GM12878 (cell line): ENCODE data around the gene KBTBD2. TPM values are rescaled to one million over a fixed set of nuclear protein-coding genes. Genes with fewer than 3 reads are reported as not detected.

ENCODE experiments used
- ATAC-seq: fragments of 200-7000 bp; cut with Tn5 transposase; 3 replicates; pipeline ENCODE4 v1.9.1; 2020; ENCODE audit warnings: mild to moderate bottlenecking, moderate library complexity
- BruUV-seq: library from RNA; stranded (reverse); fragments of 400-500 nt; replicated peaks from 2 replicates; lab custom pipeline; 2021; lab: Mats Ljungman, UMichigan
- CTCF ChIA-PET: fragments of 300-600 bp; sonication (Branson Sonifier 250); formaldehyde crosslinking; extraction: SDS; loops from one replicate; lab custom pipeline; 2021; ENCODE audit warnings: inconsistent platforms; lab: Yijun Ruan, JAX
- POLR2A ChIA-PET: fragments of 350-600 bp; formaldehyde crosslinking; extraction: SDS; loops from one replicate; lab custom pipeline; 2021; ENCODE audit warnings: inconsistent platforms; lab: Charles Lee
- RAD21 ChIA-PET: fragments of 300-600 bp; sonication (Branson Sonifier 250); formaldehyde crosslinking; loops from one replicate; lab custom pipeline; 2023; ENCODE audit warnings: antibody characterized with exemption; ENCODE audit not compliant: unreplicated experiment; lab: Charles Lee
- SMC1A ChIA-PET: fragments of 300-600 bp; sonication (Branson Sonifier 250); formaldehyde crosslinking; loops from one replicate; lab custom pipeline; 2023; ENCODE audit not compliant: unreplicated experiment, uncharacterized antibody; lab: Charles Lee
- DNase-seq: peaks from one replicate; pipeline ENCODE4 v3.0.0-alpha.2; 2011; ENCODE audit warnings: low read depth, low spot score
- FAIRE-seq: peaks from 3 replicates; lab custom pipeline; 2011; peaks lifted over from hg19 to GRCh38; lab: Jason Lieb, UNC
- H2AFZ ChIP-seq: 2 replicates; pipeline ENCODE4 v1.6.0; 2011; ENCODE audit warnings: low read depth, low read length, control low read depth; ENCODE audit not compliant: control insufficient read depth
- H3K27ac ChIP-seq: 2 replicates; pipeline ENCODE4 v1.5.1; 2011; ENCODE audit warnings: control low read depth; ENCODE audit not compliant: control insufficient read depth, insufficient read depth
- H3K27me3 ChIP-seq, 2 experiments: replicated peaks in 1 of 2; 2 replicates each; pipeline versions ENCODE4 v1.6.0 to v1.6.1; 2011; ENCODE audit warnings: low read length in 1 of 2; ENCODE audit not compliant: control insufficient read depth in 2 of 2, insufficient read depth in 2 of 2
- H3K36me3 ChIP-seq, 2 experiments: 2 replicates each; pipeline ENCODE4 v1.5.1; 2011; ENCODE audit warnings: low read length in 1 of 2; ENCODE audit not compliant: control insufficient read depth in 2 of 2, insufficient read depth in 2 of 2
- H3K4me1 ChIP-seq: 2 replicates; pipeline ENCODE4 v1.6.1; 2011; ENCODE audit warnings: mild to moderate bottlenecking, low read length, moderate library complexity, mixed read lengths; ENCODE audit not compliant: control insufficient read depth, insufficient read depth
- H3K4me2 ChIP-seq: 2 replicates; pipeline ENCODE4 v1.6.0; 2011; ENCODE audit warnings: control low read depth; ENCODE audit not compliant: control insufficient read depth, insufficient read depth
- H3K4me3 ChIP-seq: fragments of 200-600 bp; sonication (generic); 2 replicates; pipeline ENCODE4 v1.5.1; 2016
- H3K79me2 ChIP-seq: 2 replicates; pipeline ENCODE4 v1.6.0; 2011; ENCODE audit warnings: low read length; ENCODE audit not compliant: control insufficient read depth, insufficient read depth
- H3K9ac ChIP-seq: 2 replicates; pipeline ENCODE4 v1.8.0; 2011; ENCODE audit warnings: low read length, control low read depth, mixed read lengths; ENCODE audit not compliant: control insufficient read depth, insufficient read depth
- H3K9me3 ChIP-seq: replicated peaks from 3 replicates; pipeline ENCODE4 v1.5.1; 2011; ENCODE audit warnings: mild to moderate bottlenecking, low read length; ENCODE audit not compliant: control insufficient read depth, insufficient read depth
- H4K20me1 ChIP-seq: 2 replicates; pipeline ENCODE4 v1.6.0; 2011; ENCODE audit not compliant: control insufficient read depth, insufficient read depth
- ATF7 ChIP-seq: fragments of 450-650 bp; IDR thresholded peaks from 2 replicates; pipeline ENCODE4 v1.6.1; 2016; ENCODE audit warnings: low read depth, mild to moderate bottlenecking
- BRCA1 ChIP-seq: IDR thresholded peaks from 2 replicates; pipeline ENCODE4 v1.6.1; 2011; ENCODE audit warnings: low read depth, low read length, improper control_type of control experiment
- CHD1 ChIP-seq: IDR thresholded peaks from 2 replicates; pipeline ENCODE4 v1.6.1; 2012; ENCODE audit warnings: low read depth, low read length, improper control_type of control experiment
- EP300 ChIP-seq, 2 experiments: fragments of 150-350 bp in 1 of 2; IDR thresholded peaks; 2 replicates each; pipeline ENCODE4 v1.6.1; 2011 to 2012; ENCODE audit warnings: low read depth in 2 of 2, low read length in 2 of 2, borderline replicate concordance in 1 of 2, improper control_type of control experiment in 1 of 2, inconsistent platforms in 1 of 2; ENCODE audit not compliant: control insufficient read depth in 1 of 2
- RCOR1 ChIP-seq: conservative IDR thresholded peaks from 2 replicates; pipeline ENCODE4 v1.6.1; 2012; ENCODE audit warnings: low read depth, low read length, improper control_type of control experiment
- RUNX3 ChIP-seq: IDR thresholded peaks from 2 replicates; pipeline ENCODE4 v1.6.1; 2012; ENCODE audit warnings: low read length, inconsistent platforms
- SMC3 ChIP-seq: IDR thresholded peaks from 2 replicates; pipeline ENCODE4 v1.6.1; 2011; ENCODE audit warnings: low read length, improper control_type of control experiment, borderline replicate concordance
- SRF ChIP-seq, 2 experiments: IDR thresholded peaks; 2 replicates each; pipeline ENCODE4 v1.6.1; 2011; ENCODE audit warnings: low read depth in 2 of 2, low read length in 2 of 2, mild to moderate bottlenecking in 1 of 2, moderate library complexity in 1 of 2
- TBL1XR1 ChIP-seq: IDR thresholded peaks from 2 replicates; pipeline ENCODE4 v1.6.1; 2012; ENCODE audit warnings: low read depth, low read length, improper control_type of control experiment
- WGBS: methylation state at CpG from one replicate; pipeline ENCODE4 v1.1.6; 2016; ENCODE audit warnings: low lambda C conversion rate; ENCODE audit not compliant: insufficient replicate concordance, insufficient coverage; ENCODE audit errors: missing lambda C conversion rate; 5-methylcytosine and 5-hydroxymethylcytosine counted together
- in situ Hi-C: fragments of 300-500 bp; cut with MboI; formaldehyde crosslinking; loops from 9 replicates; pipeline ENCODE4 v1.14.3; 2018; ENCODE audit warnings: mixed read lengths
- intact Hi-C: fragments of 100-400 bp; cut with micrococcal nuclease; formaldehyde crosslinking; loops from one replicate; pipeline ENCODE4 v1.14.2; 2022; ENCODE audit not compliant: unreplicated experiment
- polyA plus RNA-seq, 11 experiments: library from polyadenylated mRNA; depleted of rRNA in 4 of 11; unstranded in 6 of 11; stranded (reverse) in 5 of 11; fragments of >200 nt; fragmentation: Nextera tagmentation in 4 of 11; fragmentation: Illumina TruSeq in 1 of 11; extraction: Ambion mirVana in 4 of 11; extraction: Trizol in 1 of 11; gene quantifications; 1 replicate in 1 of 11; 2 replicates in 10 of 11; pipeline versions ENCODE4 v1.2.1 to v1.2.3, GENCODE V29; 2011 to 2016; ENCODE audit warnings: inconsistent platforms in 2 of 11, missing spikeins in 2 of 11, low read depth in 1 of 11
- total RNA-seq, 4 experiments: library from RNA; depleted of rRNA in 3 of 4; stranded (reverse); fragments of >200 nt in 3 of 4; fragmentation: Illumina TruSeq in 1 of 4; extraction: Trizol in 1 of 4; gene quantifications; 2 replicates each; pipeline versions ENCODE4 v1.2.1 to v1.2.3, GENCODE V29; 2013 to 2021
- TF ChIP-seq, protein P1 (sequence below), 3 experiments: IDR thresholded peaks in 2 of 3; conservative IDR thresholded peaks in 1 of 3; 2 replicates each; pipeline ENCODE4 v1.5.1; 2011; ENCODE audit warnings: low read depth in 3 of 3, low read length in 3 of 3, mild to moderate bottlenecking in 3 of 3, control low read depth in 2 of 3, moderate library complexity in 2 of 3, inconsistent platforms in 1 of 3, mixed read lengths in 1 of 3; ENCODE audit not compliant: control insufficient read depth in 2 of 3, insufficient read depth in 1 of 3; ENCODE audit errors: extremely low read depth in 1 of 3
- TF ChIP-seq, protein P2 (sequence below): fragments of 450-650 bp; IDR thresholded peaks from 2 replicates; pipeline ENCODE4 v1.6.1; 2014; ENCODE audit warnings: mild to moderate bottlenecking
- TF ChIP-seq, protein P3 (sequence below): IDR thresholded peaks from 2 replicates; pipeline ENCODE4 v1.6.1; 2011; ENCODE audit warnings: low read depth, low read length, improper control_type of control experiment, borderline replicate concordance
- TF ChIP-seq, protein P4 (sequence below): fragments of 150-350 bp; IDR thresholded peaks from 2 replicates; pipeline ENCODE4 v1.6.1; 2014; ENCODE audit warnings: mild to moderate bottlenecking, low read depth, low read length
- TF ChIP-seq, protein P5 (sequence below): fragments of 450-650 bp; IDR thresholded peaks from 2 replicates; pipeline ENCODE4 v1.6.1; 2018; ENCODE audit warnings: borderline replicate concordance, mild to moderate bottlenecking; ENCODE audit not compliant: partially characterized antibody
- TF ChIP-seq, protein P6 (sequence below): IDR thresholded peaks from 2 replicates; pipeline ENCODE4 v1.6.1; 2011; ENCODE audit warnings: low read depth, mild to moderate bottlenecking, low read length, moderate library complexity, borderline replicate concordance; ENCODE audit errors: extremely low read depth

The KBTBD2 gene
- total and polyA plus RNA-seq, 10 of the 15 experiments (the other 5 are each of a cell fraction or from before 2014, with no cell fraction given): 8.1 to 22.3 (median 16.2) TPM

DNA sequence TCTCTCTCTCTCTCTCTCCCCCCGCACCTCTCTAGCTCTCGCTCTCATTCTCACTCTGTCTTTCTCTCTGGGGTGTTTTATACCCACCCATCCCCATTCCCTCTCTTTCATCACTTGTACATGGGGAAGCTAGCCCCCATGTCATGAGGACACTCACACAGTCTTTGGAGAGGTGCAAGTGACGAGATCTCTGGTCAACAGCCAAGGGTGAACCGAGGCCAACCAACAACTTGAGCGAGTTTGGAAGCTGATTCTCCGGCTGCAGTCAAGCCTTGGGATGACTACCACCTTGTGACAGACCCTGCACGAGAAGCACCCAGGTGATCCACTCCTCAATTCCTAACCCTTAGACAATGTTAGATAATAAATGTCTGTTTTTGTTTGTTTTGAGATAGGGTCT lies 10.1 kb upstream of the KBTBD2 start:
- ATAC-seq (no peak), DNase-seq (no peak), FAIRE-seq (no peak)
- in situ Hi-C loops: no loop called here
- no peak overlapping the region for H3K27ac ChIP-seq
- no peaks in the 10 kb centered on the region for H3K36me3 ChIP-seq
- WGBS: 57% methylated on average over 6 of the region's 7 CpGs
- H3K9me3 ChIP-seq: no peaks in the 10 kb centered on the region
- CTCF ChIA-PET: interaction anchor here (1.0 to 2.8 kb wide), 3 partner anchors 11 to 55 kb away, joined by 3 to 13 read pairs (median 3); no protein-coding TSS in a partner anchor
- RAD21 ChIA-PET: no interaction called here
- TF ChIP-seq CHD1 (no peak), BRCA1 (no peak), SRF (IDR thresholded peaks at IDR 0.05; ENCODE audit: low read depth in 2 of 2, low read length in 2 of 2) (no peak), EP300 (IDR thresholded peaks at IDR 0.05; ENCODE audit: borderline replicate concordance in 1 of 2, control insufficient read depth in 1 of 2, low read depth in 2 of 2, low read length in 2 of 2) (no peak), RUNX3 (no peak), TBL1XR1 (no peak), ATF7 (no peak), SMC3 (no peak), RCOR1 (no peak)
- TF ChIP-seq, protein P1, sequence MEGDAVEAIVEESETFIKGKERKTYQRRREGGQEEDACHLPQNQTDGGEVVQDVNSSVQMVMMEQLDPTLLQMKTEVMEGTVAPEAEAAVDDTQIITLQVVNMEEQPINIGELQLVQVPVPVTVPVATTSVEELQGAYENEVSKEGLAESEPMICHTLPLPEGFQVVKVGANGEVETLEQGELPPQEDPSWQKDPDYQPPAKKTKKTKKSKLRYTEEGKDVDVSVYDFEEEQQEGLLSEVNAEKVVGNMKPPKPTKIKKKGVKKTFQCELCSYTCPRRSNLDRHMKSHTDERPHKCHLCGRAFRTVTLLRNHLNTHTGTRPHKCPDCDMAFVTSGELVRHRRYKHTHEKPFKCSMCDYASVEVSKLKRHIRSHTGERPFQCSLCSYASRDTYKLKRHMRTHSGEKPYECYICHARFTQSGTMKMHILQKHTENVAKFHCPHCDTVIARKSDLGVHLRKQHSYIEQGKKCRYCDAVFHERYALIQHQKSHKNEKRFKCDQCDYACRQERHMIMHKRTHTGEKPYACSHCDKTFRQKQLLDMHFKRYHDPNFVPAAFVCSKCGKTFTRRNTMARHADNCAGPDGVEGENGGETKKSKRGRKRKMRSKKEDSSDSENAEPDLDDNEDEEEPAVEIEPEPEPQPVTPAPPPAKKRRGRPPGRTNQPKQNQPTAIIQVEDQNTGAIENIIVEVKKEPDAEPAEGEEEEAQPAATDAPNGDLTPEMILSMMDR (IDR thresholded peaks at IDR 0.05 in 2 of 3, conservative IDR thresholded peaks at IDR 0.05 in 1 of 3; ENCODE audit: control insufficient read depth in 2 of 3, extremely low read depth in 1 of 3, insufficient read depth in 1 of 3, low read depth in 3 of 3, low read length in 3 of 3): no peak
- TF ChIP-seq, protein P2, sequence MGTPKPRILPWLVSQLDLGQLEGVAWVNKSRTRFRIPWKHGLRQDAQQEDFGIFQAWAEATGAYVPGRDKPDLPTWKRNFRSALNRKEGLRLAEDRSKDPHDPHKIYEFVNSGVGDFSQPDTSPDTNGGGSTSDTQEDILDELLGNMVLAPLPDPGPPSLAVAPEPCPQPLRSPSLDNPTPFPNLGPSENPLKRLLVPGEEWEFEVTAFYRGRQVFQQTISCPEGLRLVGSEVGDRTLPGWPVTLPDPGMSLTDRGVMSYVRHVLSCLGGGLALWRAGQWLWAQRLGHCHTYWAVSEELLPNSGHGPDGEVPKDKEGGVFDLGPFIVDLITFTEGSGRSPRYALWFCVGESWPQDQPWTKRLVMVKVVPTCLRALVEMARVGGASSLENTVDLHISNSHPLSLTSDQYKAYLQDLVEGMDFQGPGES: no peak
- TF ChIP-seq, protein P3, sequence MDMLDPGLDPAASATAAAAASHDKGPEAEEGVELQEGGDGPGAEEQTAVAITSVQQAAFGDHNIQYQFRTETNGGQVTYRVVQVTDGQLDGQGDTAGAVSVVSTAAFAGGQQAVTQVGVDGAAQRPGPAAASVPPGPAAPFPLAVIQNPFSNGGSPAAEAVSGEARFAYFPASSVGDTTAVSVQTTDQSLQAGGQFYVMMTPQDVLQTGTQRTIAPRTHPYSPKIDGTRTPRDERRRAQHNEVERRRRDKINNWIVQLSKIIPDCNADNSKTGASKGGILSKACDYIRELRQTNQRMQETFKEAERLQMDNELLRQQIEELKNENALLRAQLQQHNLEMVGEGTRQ: no peak
- TF ChIP-seq, protein P4, sequence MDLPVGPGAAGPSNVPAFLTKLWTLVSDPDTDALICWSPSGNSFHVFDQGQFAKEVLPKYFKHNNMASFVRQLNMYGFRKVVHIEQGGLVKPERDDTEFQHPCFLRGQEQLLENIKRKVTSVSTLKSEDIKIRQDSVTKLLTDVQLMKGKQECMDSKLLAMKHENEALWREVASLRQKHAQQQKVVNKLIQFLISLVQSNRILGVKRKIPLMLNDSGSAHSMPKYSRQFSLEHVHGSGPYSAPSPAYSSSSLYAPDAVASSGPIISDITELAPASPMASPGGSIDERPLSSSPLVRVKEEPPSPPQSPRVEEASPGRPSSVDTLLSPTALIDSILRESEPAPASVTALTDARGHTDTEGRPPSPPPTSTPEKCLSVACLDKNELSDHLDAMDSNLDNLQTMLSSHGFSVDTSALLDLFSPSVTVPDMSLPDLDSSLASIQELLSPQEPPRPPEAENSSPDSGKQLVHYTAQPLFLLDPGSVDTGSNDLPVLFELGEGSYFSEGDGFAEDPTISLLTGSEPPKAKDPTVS: no peak
- TF ChIP-seq, protein P5, sequence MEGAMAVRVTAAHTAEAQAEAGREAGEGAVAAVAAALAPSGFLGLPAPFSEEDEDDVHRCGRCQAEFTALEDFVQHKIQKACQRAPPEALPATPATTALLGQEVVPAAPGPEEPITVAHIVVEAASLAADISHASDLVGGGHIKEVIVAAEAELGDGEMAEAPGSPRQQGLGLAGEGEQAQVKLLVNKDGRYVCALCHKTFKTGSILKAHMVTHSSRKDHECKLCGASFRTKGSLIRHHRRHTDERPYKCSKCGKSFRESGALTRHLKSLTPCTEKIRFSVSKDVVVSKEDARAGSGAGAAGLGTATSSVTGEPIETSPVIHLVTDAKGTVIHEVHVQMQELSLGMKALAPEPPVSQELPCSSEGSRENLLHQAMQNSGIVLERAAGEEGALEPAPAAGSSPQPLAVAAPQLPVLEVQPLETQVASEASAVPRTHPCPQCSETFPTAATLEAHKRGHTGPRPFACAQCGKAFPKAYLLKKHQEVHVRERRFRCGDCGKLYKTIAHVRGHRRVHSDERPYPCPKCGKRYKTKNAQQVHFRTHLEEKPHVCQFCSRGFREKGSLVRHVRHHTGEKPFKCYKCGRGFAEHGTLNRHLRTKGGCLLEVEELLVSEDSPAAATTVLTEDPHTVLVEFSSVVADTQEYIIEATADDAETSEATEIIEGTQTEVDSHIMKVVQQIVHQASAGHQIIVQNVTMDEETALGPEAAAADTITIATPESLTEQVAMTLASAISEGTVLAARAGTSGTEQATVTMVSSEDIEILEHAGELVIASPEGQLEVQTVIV: no peak
- TF ChIP-seq, protein P6, sequence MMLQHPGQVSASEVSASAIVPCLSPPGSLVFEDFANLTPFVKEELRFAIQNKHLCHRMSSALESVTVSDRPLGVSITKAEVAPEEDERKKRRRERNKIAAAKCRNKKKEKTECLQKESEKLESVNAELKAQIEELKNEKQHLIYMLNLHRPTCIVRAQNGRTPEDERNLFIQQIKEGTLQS: no peak
- no TSS peak for BruUV-seq
- POLR2A ChIA-PET: interaction anchor here (1.6 kb wide), 1 partner anchor 9 kb away, joined by 3 read pairs; no protein-coding TSS in a partner anchor
- no peaks in the 10 kb centered on the region for H3K4me1 ChIP-seq
- no peaks in the 10 kb centered on the region for H3K79me2 ChIP-seq
- no peak overlapping the region for H3K4me3 ChIP-seq
- no peaks in the 10 kb centered on the region for H4K20me1 ChIP-seq
- SMC1A ChIA-PET: no interaction called here
- no peak overlapping the region for H3K4me2 ChIP-seq
- intact Hi-C loops: no loop called here
- H2AFZ ChIP-seq: no peak overlapping the region
- H3K27me3 ChIP-seq: no peaks in the 10 kb centered on the region
- no peak overlapping the region for H3K9ac ChIP-seq
